HEK293T (cell line): ENCODE results near the gene LRRC55.

Experiments used
- CTCF ChIA-PET: fragments of 350-600 bp; formaldehyde crosslinking; extraction: SDS; loops from one replicate; lab custom pipeline; 2021; ENCODE audit warnings: antibody characterized with exemption, inconsistent platforms; lab: Yijun Ruan, JAX
- POLR2A ChIA-PET: fragments of 350-600 bp; formaldehyde crosslinking; extraction: SDS; loops from one replicate; lab custom pipeline; 2020; ENCODE audit warnings: antibody characterized with exemption, inconsistent platforms; lab: Yijun Ruan, JAX
- DNase-seq: peaks from one replicate; pipeline ENCODE4 v3.0.0; 2012; ENCODE audit warnings: mixed read lengths; ENCODE audit errors: extremely low spot score
- ARNT ChIP-seq: fragments of 450-650 bp; IDR thresholded peaks from 2 replicates; pipeline ENCODE4 v1.6.1; 2017; ENCODE audit warnings: mild to moderate bottlenecking
- BHLHE40 ChIP-seq: fragments of 450-650 bp; IDR thresholded peaks from 2 replicates; pipeline ENCODE4 v1.6.1; 2016; ENCODE audit warnings: mild to moderate bottlenecking, moderate library complexity, borderline replicate concordance
- CTBP1 ChIP-seq: fragments of 450-650 bp; IDR thresholded peaks from 2 replicates; pipeline ENCODE4 v1.6.1; 2016; ENCODE audit warnings: borderline replicate concordance
- ELF4 ChIP-seq: fragments of 450-650 bp; IDR thresholded peaks from 2 replicates; pipeline ENCODE4 v1.6.1; 2017; ENCODE audit warnings: antibody characterized with exemption
- FOXA1 ChIP-seq: fragments of 450-650 bp; IDR thresholded peaks from 2 replicates; pipeline ENCODE4 v1.6.1; 2016; ENCODE audit warnings: mild to moderate bottlenecking
- FOXK2 ChIP-seq: fragments of 450-650 bp; IDR thresholded peaks from 2 replicates; pipeline ENCODE4 v1.6.1; 2016; ENCODE audit warnings: mild to moderate bottlenecking
- FOXM1 ChIP-seq: fragments of 450-650 bp; IDR thresholded peaks from 2 replicates; pipeline ENCODE4 v1.6.1; 2017; ENCODE audit warnings: mild to moderate bottlenecking, borderline replicate concordance
- HDGF ChIP-seq: fragments of 450-650 bp; IDR thresholded peaks from 2 replicates; pipeline ENCODE4 v1.6.1; 2017; ENCODE audit warnings: antibody characterized with exemption, borderline replicate concordance
- L3MBTL2 ChIP-seq: fragments of 450-650 bp; conservative IDR thresholded peaks from 2 replicates; pipeline ENCODE4 v1.6.1; 2016; ENCODE audit warnings: mild to moderate bottlenecking
- LEF1 ChIP-seq: fragments of 450-650 bp; IDR thresholded peaks from 2 replicates; pipeline ENCODE4 v1.6.1; 2017; ENCODE audit warnings: mild to moderate bottlenecking, borderline replicate concordance
- NFRKB ChIP-seq: fragments of 450-650 bp; IDR thresholded peaks from 2 replicates; pipeline ENCODE4 v1.6.1; 2016; ENCODE audit warnings: mild to moderate bottlenecking, moderate library complexity
- SP1 ChIP-seq: fragments of 450-650 bp; IDR thresholded peaks from 2 replicates; pipeline ENCODE4 v1.6.1; 2017
- SUZ12 ChIP-seq: fragments of 450-650 bp; IDR thresholded peaks from 2 replicates; pipeline ENCODE4 v1.6.1; 2016; ENCODE audit warnings: mild to moderate bottlenecking
- TARDBP ChIP-seq: fragments of 450-650 bp; IDR thresholded peaks from 2 replicates; pipeline ENCODE4 v1.6.1; 2016
- ZNF384 ChIP-seq: fragments of 450-650 bp; IDR thresholded peaks from 2 replicates; pipeline ENCODE4 v1.6.1; 2016
- TF ChIP-seq, protein P1 (sequence below): fragments of 450-650 bp; IDR thresholded peaks from 2 replicates; pipeline ENCODE4 v1.6.1; 2016

Gene LRRC55

DNA sequence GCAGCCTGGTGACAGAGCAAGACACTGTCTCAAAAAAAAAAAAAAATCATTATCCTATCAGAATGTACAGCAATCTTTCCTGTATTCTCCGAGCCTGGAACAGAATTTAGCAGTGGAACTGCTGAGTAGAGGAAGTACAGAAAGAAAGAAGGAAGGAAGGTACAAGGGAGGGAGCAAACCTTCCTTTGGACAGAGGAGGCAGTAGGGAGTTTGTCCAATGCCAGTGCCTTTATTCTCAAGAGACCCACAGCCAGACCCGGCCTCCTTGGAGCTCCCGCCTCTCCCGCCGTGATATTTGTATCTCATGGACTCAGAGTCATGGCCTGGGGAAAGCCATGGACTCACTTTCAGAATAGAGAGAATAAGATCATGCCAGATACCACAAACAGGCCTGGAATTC, 37.7 kb upstream of the LRRC55 start:
- POLR2A ChIA-PET: no interaction called here
- DNase-seq: peak; percentile 16
- TF ChIP-seq ARNT: no peak
- no peak for TF ChIP-seq ELF4
- no peak for TF ChIP-seq ZNF384
- no peak for TF ChIP-seq FOXK2
- TF ChIP-seq FOXA1: no peak
- no peak for TF ChIP-seq HDGF
- CTCF ChIA-PET: no interaction called here

DNA sequence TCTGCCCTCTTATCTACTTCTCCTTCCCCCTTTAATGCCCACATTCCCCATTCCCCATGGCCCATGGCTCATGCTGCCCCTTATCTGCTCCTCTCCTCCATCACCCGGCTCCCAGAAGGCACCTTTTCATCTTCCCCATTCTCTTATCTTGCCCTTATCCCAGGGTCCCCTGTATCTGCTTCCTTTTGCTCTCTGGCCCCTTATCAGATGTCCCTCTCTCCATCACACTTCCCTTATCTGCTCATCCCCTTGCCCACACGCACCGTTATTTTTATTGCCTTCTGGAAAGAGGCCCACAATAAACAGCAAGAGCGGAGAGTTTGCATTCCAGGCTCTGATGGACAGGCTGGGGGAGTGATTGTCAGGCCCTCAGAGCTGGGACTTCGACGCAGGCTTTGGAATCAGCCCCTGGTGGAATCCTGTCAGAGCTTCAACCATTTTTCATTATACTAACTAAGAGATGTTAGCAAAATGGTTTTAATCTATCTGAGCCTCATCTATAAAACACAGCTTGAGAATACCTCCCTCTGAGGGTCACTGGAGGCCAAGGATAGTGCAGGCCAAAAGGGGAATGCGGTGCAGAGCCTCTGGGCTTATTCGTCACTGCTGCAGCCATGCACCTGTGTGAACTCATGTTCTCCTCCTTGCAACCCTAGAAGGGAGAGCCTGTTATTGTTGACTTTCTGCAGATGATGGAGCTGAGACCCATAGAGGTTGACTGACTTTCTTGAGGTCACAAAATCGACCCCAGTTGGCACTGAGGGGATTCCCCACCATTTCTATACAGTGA, 37.0 kb upstream of the LRRC55 start:
- no peak for TF ChIP-seq ZNF384
- TF ChIP-seq L3MBTL2: no peak
- POLR2A ChIA-PET: no interaction called here
- no peak for DNase-seq
- CTCF ChIA-PET: no interaction called here

DNA sequence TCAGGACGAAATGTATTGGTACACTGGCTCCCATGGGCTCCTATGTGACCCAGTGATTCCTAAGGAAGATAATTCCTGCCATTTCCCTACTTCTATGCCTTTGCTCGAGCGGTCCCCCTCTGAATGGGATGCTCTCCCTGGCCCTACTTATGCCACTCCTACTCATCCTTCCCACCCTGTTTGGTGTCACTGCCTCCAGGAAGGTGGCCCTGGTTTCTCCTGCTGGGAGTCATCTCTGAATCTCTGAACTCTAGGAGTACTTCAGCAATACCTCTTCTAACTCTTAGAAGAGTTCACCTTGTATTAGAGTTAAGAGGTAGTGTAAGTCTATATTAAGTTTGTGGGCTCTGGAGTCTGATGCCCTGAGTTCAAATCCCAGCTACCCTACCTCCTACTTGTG, 35.5 kb upstream of the LRRC55 start:
- ChIA-PET POLR2A (no interaction called here), CTCF (no interaction called here)
- DNase-seq: no peak
- TF ChIP-seq NFRKB: no peak
- TF ChIP-seq, protein P1, sequence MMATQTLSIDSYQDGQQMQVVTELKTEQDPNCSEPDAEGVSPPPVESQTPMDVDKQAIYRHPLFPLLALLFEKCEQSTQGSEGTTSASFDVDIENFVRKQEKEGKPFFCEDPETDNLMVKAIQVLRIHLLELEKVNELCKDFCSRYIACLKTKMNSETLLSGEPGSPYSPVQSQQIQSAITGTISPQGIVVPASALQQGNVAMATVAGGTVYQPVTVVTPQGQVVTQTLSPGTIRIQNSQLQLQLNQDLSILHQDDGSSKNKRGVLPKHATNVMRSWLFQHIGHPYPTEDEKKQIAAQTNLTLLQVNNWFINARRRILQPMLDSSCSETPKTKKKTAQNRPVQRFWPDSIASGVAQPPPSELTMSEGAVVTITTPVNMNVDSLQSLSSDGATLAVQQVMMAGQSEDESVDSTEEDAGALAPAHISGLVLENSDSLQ: no peak
- TF ChIP-seq ELF4: no peak
- TF ChIP-seq ARNT: no peak
- no peak for TF ChIP-seq L3MBTL2
- TF ChIP-seq BHLHE40: no peak
- TF ChIP-seq SP1: no peak
- TF ChIP-seq ZNF384: no peak
- no peak for TF ChIP-seq SUZ12
- TF ChIP-seq LEF1: no peak
- no peak for TF ChIP-seq CTBP1
- TF ChIP-seq FOXK2: no peak
- TF ChIP-seq FOXA1: no peak
- no peak for TF ChIP-seq FOXM1
- no peak for TF ChIP-seq TARDBP

DNA sequence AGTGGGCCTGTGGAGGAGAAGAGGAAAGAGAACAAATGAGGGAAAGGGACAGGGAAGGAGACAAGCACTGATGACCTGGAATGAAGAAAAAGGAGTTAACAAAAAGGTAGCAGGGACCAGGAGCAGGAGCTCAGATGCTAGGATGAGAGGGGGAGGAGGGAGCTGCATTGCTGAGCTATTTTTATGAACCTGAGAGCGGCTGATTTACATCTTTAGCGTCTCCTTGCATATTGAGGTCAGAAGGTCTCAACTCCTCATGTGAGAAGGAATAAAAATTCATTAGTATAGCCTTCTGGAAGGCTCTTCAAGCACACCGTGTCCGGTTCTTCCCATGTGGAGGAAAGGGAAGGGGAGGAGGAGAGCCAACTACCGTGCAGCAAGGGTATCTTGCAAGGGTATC, 33.1 kb upstream of the LRRC55 start:
- no peak for TF ChIP-seq SUZ12
- no peak for TF ChIP-seq ELF4
- no peak for TF ChIP-seq FOXM1
- TF ChIP-seq FOXK2: no peak
- TF ChIP-seq LEF1: no peak
- TF ChIP-seq NFRKB: no peak
- no peak for TF ChIP-seq L3MBTL2
- no peak for TF ChIP-seq SP1
- TF ChIP-seq ZNF384: no peak
- no peak for TF ChIP-seq CTBP1
- TF ChIP-seq HDGF: no peak
- CTCF ChIA-PET: no interaction called here
- POLR2A ChIA-PET: interaction anchor here (1.2 kb wide), 1 partner anchor 187 kb away, joined by 3 read pairs; the partner anchor contains the start of gene SSRP1
- no peak for DNase-seq

DNA sequence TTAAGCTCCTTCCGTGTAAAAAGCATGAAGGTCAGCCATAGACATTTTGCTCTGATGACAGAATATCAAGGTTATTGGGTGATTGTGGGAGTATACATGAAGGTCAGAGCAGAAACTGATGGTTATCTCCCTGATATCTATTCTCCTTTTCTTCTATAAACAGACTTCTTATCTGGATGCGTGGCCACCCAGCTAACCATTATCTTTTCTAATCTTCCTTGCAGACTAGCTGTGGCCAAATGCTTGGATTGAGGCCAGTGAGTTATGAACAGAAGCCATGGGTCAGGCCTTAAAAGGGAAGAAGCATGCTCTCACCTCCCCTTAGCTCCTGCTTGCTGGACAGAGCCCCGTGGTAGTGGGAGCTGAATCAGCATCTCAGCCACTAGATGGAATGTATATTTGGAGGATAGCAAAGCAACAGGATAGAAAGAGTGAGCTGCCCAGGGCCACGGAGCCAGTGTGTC, 31.3 kb upstream of the LRRC55 start:
- TF ChIP-seq SP1 (no peak), HDGF (no peak), LEF1 (no peak), FOXK2 (no peak), ZNF384 (no peak), FOXM1 (no peak), L3MBTL2 (no peak), FOXA1 (no peak), NFRKB (no peak), CTBP1 (no peak), SUZ12 (no peak), ELF4 (no peak)
- TF ChIP-seq, protein P1: no peak
- no peak for DNase-seq
- ChIA-PET CTCF (interaction anchor here (0.7 kb wide), 1 partner anchor 17 kb away, joined by 4 read pairs; no protein-coding TSS in a partner anchor), POLR2A (no interaction called here)

DNA sequence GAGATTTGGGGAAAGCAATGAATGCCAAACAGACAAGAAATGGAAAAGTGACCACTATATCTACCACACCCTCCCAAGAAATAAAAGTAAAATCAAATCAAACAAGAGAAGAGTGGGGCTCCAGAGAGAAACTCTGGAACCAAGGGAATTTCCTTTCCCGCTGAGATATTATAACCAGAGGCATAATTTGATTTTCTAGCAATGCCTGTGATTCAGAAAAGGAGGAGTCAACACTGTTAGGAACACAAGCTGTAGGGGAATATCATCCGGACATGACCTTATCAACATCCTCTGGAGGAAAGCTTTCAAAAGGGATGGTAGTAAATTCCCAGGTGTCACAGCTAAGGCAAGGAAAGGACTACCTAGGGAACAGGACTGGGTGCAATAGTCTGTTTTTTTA, 29.6 kb upstream of the LRRC55 start:
- ChIA-PET POLR2A (no interaction called here), CTCF (no interaction called here)
- DNase-seq: no peak
- TF ChIP-seq SUZ12 (no peak), ARNT (no peak), SP1 (no peak), FOXK2 (no peak), ZNF384 (no peak), ELF4 (no peak), TARDBP (no peak)

DNA sequence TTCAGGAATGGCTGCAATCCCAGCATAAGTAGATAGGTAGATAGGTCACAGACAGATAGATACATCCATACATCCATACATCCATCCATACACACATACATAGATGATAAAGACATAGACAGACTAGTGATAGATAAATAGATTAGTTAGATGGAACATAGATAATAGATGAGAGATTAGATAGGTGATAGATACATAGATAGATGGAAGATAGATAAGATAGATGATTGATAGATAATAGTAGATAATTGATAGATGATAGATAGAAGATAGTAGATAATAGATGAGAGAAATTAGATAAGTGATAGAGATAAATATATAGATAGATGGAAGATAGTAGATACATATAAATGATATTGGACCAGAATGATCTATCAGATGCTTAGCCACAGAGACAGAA, 28.3 kb upstream of the LRRC55 start:
- CTCF ChIA-PET: interaction anchor here (0.6 kb wide), 1 partner anchor 10 kb away, joined by 3 read pairs; no protein-coding TSS in a partner anchor
- no peak for DNase-seq
- POLR2A ChIA-PET: no interaction called here
- TF ChIP-seq TARDBP (no peak), BHLHE40 (no peak), LEF1 (no peak), SP1 (no peak), HDGF (no peak), ZNF384 (no peak), FOXA1 (no peak), ELF4 (no peak), FOXM1 (no peak), CTBP1 (no peak), FOXK2 (no peak)
- TF ChIP-seq, protein P1: no peak
